ENCODE measurements around the gene CCNB1.
"Not testable (repeated sequence)": the region's sequence is repeated elsewhere in the genome, so short reads cannot be mapped to it uniquely, and the experiment has no call there.

The CCNB1 gene

GRCh38 chr5:69156456-69156855 lies 10.5 kb upstream of the CCNB1 start:
- DNase-seq (ENCODE audit: low read depth) = no peak
- no peak for TF ChIP-seq CTCF (conservative IDR thresholded peaks at IDR 0.05; ENCODE audit: low read length)
- no peak overlapping the region for H3K4me3 ChIP-seq (ENCODE audit: low read length)

- TF ChIP-seq CTCF (conservative IDR thresholded peaks at IDR 0.05; ENCODE audit: low read length) = no peak
- no peak for DNase-seq (ENCODE audit: low read depth)
Measured at GRCh38 chr5:69158039-69158438, 8.9 kb upstream of the CCNB1 start.

GRCh38 chr5:69160651-69161050 lies 6.3 kb upstream of the CCNB1 start:
- no peak for DNase-seq (ENCODE audit: low read depth)
- no peak overlapping the region for H3K4me3 ChIP-seq (ENCODE audit: low read length)
- no peak for TF ChIP-seq CTCF (conservative IDR thresholded peaks at IDR 0.05; ENCODE audit: low read length)

More at GRCh38 chr5:69158039-69158438, 8.9 kb upstream of the CCNB1 start:
- H3K4me3 ChIP-seq (ENCODE audit: low read length) = no peak overlapping the region

- no peak for DNase-seq (ENCODE audit: low read depth)
- no peak for TF ChIP-seq CTCF (conservative IDR thresholded peaks at IDR 0.05; ENCODE audit: low read length)
- H3K4me3 ChIP-seq (ENCODE audit: low read length) = peak overlapping the region; percentile 86
Measured at GRCh38 chr5:69167493-69167855, 524 bp downstream of the CCNB1 start.

- DNase-seq (ENCODE audit: low read depth) = no peak
- TF ChIP-seq CTCF (conservative IDR thresholded peaks at IDR 0.05; ENCODE audit: low read length) = no peak
- peak overlapping the region; percentile 86 for H3K4me3 ChIP-seq (ENCODE audit: low read length)
Measured at GRCh38 chr5:69167929-69168328, 979 bp downstream of the CCNB1 start.

- peak; percentile 22 for DNase-seq (ENCODE audit: low read depth)
- no peak overlapping the region for H3K4me3 ChIP-seq (ENCODE audit: low read length)
- no peak for TF ChIP-seq CTCF (conservative IDR thresholded peaks at IDR 0.05; ENCODE audit: low read length)
Measured at GRCh38 chr5:69170495-69170894, 3.5 kb downstream of the CCNB1 start.

GRCh38 chr5:69170969-69171368 lies 4.0 kb downstream of the CCNB1 start:
- TF ChIP-seq CTCF (conservative IDR thresholded peaks at IDR 0.05; ENCODE audit: low read length) = no peak
- no peak overlapping the region for H3K4me3 ChIP-seq (ENCODE audit: low read length)
- DNase-seq (ENCODE audit: low read depth) = no peak

- not testable (repeated sequence) for DNase-seq (ENCODE audit: low read depth)
Measured at GRCh38 chr5:69181659-69182293, 14.8 kb downstream of the CCNB1 start.

More at GRCh38 chr5:69181659-69182293, 14.8 kb downstream of the CCNB1 start:
- H3K4me3 ChIP-seq (ENCODE audit: low read length) = not testable (repeated sequence)
